ENCODE results near the gene MYH14. TPM values are rescaled to one million over a fixed set of nuclear protein-coding genes. Genes with fewer than 3 reads are reported as not detected.
A peak's percentile ranks its signal among the peaks of the same experiment; 100 is the strongest.

Gene MYH14
- 93.9 and 225 TPM in 2 replicates for total RNA-seq (ENCODE audit: low replicate concordance)
- long read RNA-seq, partial matches to known transcripts: 1 of 8 reads
- long read RNA-seq, other reads (novel, unspliced or antisense): 4 of 8 reads

DNA sequence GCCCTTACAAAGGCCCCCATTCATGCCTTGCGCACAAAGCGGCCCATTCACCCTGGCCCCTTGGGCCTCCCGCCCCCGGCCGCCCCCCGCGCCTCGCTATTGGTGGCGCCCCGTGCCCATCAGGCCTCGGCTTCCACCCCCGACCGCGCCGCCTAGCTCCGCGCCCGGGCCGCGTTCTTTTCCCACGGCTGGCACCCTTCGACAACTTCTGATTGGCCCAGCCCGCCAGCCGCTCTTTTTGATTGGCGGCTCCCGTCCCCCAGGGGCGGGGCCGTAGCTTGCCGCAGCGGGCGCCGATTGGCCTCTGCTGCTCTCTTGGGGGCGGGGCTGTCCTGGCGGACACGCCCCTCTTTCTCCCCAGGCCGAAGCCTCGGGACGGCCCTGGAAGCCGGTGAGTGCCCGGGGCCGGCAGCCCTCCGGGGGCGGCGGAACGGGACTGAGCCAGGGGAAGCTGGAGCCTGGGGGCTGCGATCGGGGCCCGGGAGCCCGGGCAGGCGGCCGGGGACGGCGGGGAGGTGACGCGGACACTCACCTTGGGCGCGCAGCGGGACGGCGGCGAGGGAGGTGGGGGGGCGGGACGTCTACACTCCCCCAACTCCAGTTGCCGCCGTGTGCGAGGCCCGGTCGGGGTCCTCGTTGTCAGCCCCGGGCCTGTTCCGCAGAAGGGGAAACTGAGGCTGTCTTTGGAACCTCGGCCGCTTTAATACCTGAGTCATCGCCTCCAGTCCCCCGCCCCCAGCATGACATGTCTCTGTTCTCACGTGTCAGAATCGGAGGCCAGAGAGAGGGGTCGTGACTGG is at the start of gene MYH14:
MYH14 (plus strand) TSS at position 342 of the 800 bp plus-strand sequence. CDS start 6,744 bp downstream, outside the sequence.
- peak within 1 kb of the TSS; percentile 96 for H3K27ac Mint-ChIP-seq
- DNase-seq (ENCODE audit: extremely low spot score, unreplicated experiment): peak; percentile 91
- H3K4me1 Mint-ChIP-seq (ENCODE audit: unreplicated experiment): no peaks in the 10 kb centered on the region
- peaks cover 47% of the 10 kb centered on the region for H3K27me3 Mint-ChIP-seq
- peak within 1 kb of the TSS; percentile 86 for H3K4me3 Mint-ChIP-seq
- no peak for TF ChIP-seq CTCF (conservative IDR thresholded peaks at IDR 0.05)
- no peaks in the 10 kb centered on the region for H3K36me3 Mint-ChIP-seq
- H3K9me3 Mint-ChIP-seq: no peaks in the 10 kb centered on the region

- Mint-ChIP-seq H3K4me1 (ENCODE audit: unreplicated experiment) (no peaks in the 10 kb centered on the region), H3K9me3 (no peaks in the 10 kb centered on the region), H3K36me3 (no peaks in the 10 kb centered on the region), H3K4me3 (no peak overlapping the region), H3K27me3 (peaks cover 28% of the 10 kb centered on the region), H3K27ac (no peak overlapping the region)
- no peak for TF ChIP-seq CTCF (conservative IDR thresholded peaks at IDR 0.05)
- DNase-seq (ENCODE audit: extremely low spot score, unreplicated experiment): no peak
Observed at GRCh38 chr19:50154529-50154928, 48.9 kb upstream of the MYH14 start.

- DNase-seq (ENCODE audit: extremely low spot score, unreplicated experiment): no peak
- no peaks in the 10 kb centered on the region for H3K36me3 Mint-ChIP-seq
- TF ChIP-seq CTCF (conservative IDR thresholded peaks at IDR 0.05): peak; percentile 46
- no peak overlapping the region for H3K4me3 Mint-ChIP-seq
- H3K9me3 Mint-ChIP-seq: no peaks in the 10 kb centered on the region
- peaks cover 25% of the 10 kb centered on the region for H3K27me3 Mint-ChIP-seq
- H3K27ac Mint-ChIP-seq: no peak overlapping the region
- no peaks in the 10 kb centered on the region for H3K4me1 Mint-ChIP-seq (ENCODE audit: unreplicated experiment)
Observed at GRCh38 chr19:50155520-50156109, 47.8 kb upstream of the MYH14 start.

- Mint-ChIP-seq H3K36me3 (no peaks in the 10 kb centered on the region), H3K4me1 (ENCODE audit: unreplicated experiment) (no peaks in the 10 kb centered on the region), H3K27me3 (peaks cover 24% of the 10 kb centered on the region), H3K4me3 (no peak overlapping the region), H3K27ac (no peak overlapping the region), H3K9me3 (no peaks in the 10 kb centered on the region)
- no peak for TF ChIP-seq CTCF (conservative IDR thresholded peaks at IDR 0.05)
- no peak for DNase-seq (ENCODE audit: extremely low spot score, unreplicated experiment)
Observed at GRCh38 chr19:50158577-50158976, 44.8 kb upstream of the MYH14 start.

DNA sequence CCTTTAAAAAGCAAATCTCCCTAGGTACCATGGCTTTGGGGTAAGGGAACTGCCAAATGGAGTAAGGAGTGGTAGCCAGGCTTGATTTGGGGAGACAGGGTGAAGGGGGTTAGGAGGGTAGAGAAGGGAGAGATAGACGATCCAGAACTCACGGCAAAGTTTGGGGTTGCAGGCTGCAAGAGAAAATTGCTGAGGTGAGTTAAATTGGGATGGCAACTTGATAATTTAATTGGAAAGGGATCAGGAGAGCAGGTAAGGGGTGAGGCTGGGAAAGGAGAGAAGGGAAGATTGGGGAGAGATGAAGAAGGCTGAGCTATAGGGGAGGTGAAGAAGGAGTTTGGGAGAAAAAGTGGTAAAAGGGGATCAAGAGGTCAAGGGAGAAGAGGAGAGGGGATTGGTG is 44.3 kb upstream of the MYH14 start:
- Mint-ChIP-seq H3K4me1 (ENCODE audit: unreplicated experiment) (no peaks in the 10 kb centered on the region), H3K27me3 (peaks cover 24% of the 10 kb centered on the region), H3K9me3 (no peaks in the 10 kb centered on the region), H3K4me3 (no peak overlapping the region), H3K27ac (no peak overlapping the region), H3K36me3 (no peaks in the 10 kb centered on the region)
- DNase-seq (ENCODE audit: extremely low spot score, unreplicated experiment): no peak
- no peak for TF ChIP-seq CTCF (conservative IDR thresholded peaks at IDR 0.05)
